ENCODE results near the gene LRTM2. TPM values are rescaled to one million over a fixed set of nuclear protein-coding genes. Genes with fewer than 3 reads are reported as not detected.
A peak's percentile ranks its signal among the peaks of the same experiment; 100 is the strongest.

The LRTM2 gene
- total and polyA plus RNA-seq, 9 of the 15 experiments (the other 6 are each of a cell fraction or from before 2014, with no cell fraction given): 0.09 TPM; not detected in 8

DNA sequence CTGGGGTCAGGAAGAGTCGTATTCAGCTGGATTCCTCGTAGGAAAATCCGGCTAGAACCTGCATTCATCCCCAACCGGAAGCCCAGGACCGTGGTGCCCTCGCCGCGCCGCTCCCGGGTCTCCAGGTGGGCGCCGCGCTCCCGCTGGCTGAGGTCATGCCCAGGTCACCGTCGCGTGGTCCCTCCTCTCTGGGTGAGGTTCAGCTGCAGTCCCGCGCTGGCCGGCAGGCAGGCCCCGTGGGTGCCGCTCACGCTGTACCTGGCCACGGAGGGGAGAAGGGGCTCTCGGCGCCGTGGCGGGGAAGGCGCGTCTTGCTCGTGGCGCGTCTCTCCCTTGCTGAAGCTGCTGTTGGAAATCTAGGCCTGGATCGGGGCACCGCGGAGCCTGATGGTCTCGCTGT lies 44.5 kb downstream of the LRTM2 start:
- Histone ChIP-seq H3K4me1 (replicated peaks in 1 of 2; ENCODE audit: control insufficient read depth in 2 of 2, insufficient read depth in 2 of 2, low read length in 2 of 2) (no peaks in the 10 kb centered on the region), H3K9me1 (ENCODE audit: control insufficient read depth, insufficient read depth, low read length) (no peaks in the 10 kb centered on the region), H3K4me3 (no peak overlapping the region), H3K36me3 (ENCODE audit: control insufficient read depth, insufficient read depth, low read length) (no peaks in the 10 kb centered on the region), H3K9me3 (replicated peaks; ENCODE audit: control insufficient read depth, insufficient read depth, low read depth, low read length) (no peaks in the 10 kb centered on the region), H3K4me2 (ENCODE audit: insufficient read depth, low read length) (no peak overlapping the region), H3K27me3 (ENCODE audit: control insufficient read depth in 2 of 2, insufficient read depth in 2 of 2, low read length in 2 of 2) (peaks cover 5 to 29% of the 10 kb centered on the region in 2 experiments; a peak in 3 of 5 replicates), H3K9ac (ENCODE audit: insufficient read depth in 1 of 2, low read depth in 2 of 2, low read length in 2 of 2) (no peak overlapping the region), H3K27ac (ENCODE audit: extremely low read depth, low read depth, low read length) (no peak overlapping the region), H4K20me1 (replicated peaks; ENCODE audit: control insufficient read depth, insufficient read depth, low read length) (no peaks in the 10 kb centered on the region), H2AFZ (ENCODE audit: low read depth, low read length) (no peak overlapping the region), H3K79me2 (ENCODE audit: control insufficient read depth, insufficient read depth, low read length) (no peaks in the 10 kb centered on the region)
- no TSS peak for BruUV-seq (replicated peaks)
- ChIA-PET CTCF (ENCODE audit: low intra/inter-chr PET ratio) (no interaction called here), POLR2A (no interaction called here)
- in situ Hi-C loops (cut with MboI): no loop called here
- ATAC-seq: no peak
- no peak for TF ChIP-seq TAF9B (IDR thresholded peaks at IDR 0.05; ENCODE audit: partially characterized antibody)
- no peak for TF ChIP-seq ZNF766 (CRISPR knock-in tag; conservative IDR thresholded peaks at IDR 0.05)
- no peak for TF ChIP-seq MBD2 (IDR thresholded peaks at IDR 0.05; ENCODE audit: borderline replicate concordance, low read depth)
- no peak for TF ChIP-seq GTF2A2 (tag; IDR thresholded peaks at IDR 0.05)
- DNase-seq (ENCODE audit: extremely low read depth in 1 of 4, low spot score in 3 of 4): no peak
- WGBS (ENCODE audit: insufficient coverage, low coverage, missing lambda C conversion rate): 70% methylated on average over 18 of the region's 37 CpGs
- no peak for FAIRE-seq
- intact Hi-C loops (cut with micrococcal nuclease): no loop called here

GRCh38 chr12:1865284-1865866 lies 45.0 kb downstream of the LRTM2 start:
- no peaks in the 10 kb centered on the region for H4K20me1 ChIP-seq (replicated peaks; ENCODE audit: control insufficient read depth, insufficient read depth, low read length)
- ATAC-seq (no peak), DNase-seq (ENCODE audit: extremely low read depth in 1 of 4, low spot score in 3 of 4) (no peak), FAIRE-seq (no peak)
- H3K4me2 ChIP-seq (ENCODE audit: insufficient read depth, low read length): no peak overlapping the region
- no peaks in the 10 kb centered on the region for H3K9me3 ChIP-seq (replicated peaks; ENCODE audit: control insufficient read depth, insufficient read depth, low read depth, low read length)
- no peaks in the 10 kb centered on the region for H3K36me3 ChIP-seq (ENCODE audit: control insufficient read depth, insufficient read depth, low read length)
- WGBS (ENCODE audit: insufficient coverage, low coverage, missing lambda C conversion rate): 23% methylated on average over 9 of the region's 32 CpGs
- ChIA-PET CTCF (ENCODE audit: low intra/inter-chr PET ratio) (no interaction called here), POLR2A (interaction anchor here (0.6 kb wide), 1 partner anchor 325 kb away, joined by 3 read pairs; no protein-coding TSS in a partner anchor)
- no peak overlapping the region for H3K27ac ChIP-seq (ENCODE audit: extremely low read depth, low read depth, low read length)
- no peak overlapping the region for H3K9ac ChIP-seq (ENCODE audit: insufficient read depth in 1 of 2, low read depth in 2 of 2, low read length in 2 of 2)
- no peaks in the 10 kb centered on the region for H3K4me1 ChIP-seq (replicated peaks in 1 of 2; ENCODE audit: control insufficient read depth in 2 of 2, insufficient read depth in 2 of 2, low read length in 2 of 2)
- in situ Hi-C loops (cut with MboI): no loop called here
- no peak overlapping the region for H2AFZ ChIP-seq (ENCODE audit: low read depth, low read length)
- no peaks in the 10 kb centered on the region for H3K9me1 ChIP-seq (ENCODE audit: control insufficient read depth, insufficient read depth, low read length)
- no TSS peak for BruUV-seq (replicated peaks)
- intact Hi-C loops (cut with micrococcal nuclease): no loop called here
- H3K27me3 ChIP-seq (ENCODE audit: control insufficient read depth in 2 of 2, insufficient read depth in 2 of 2, low read length in 2 of 2): peaks cover 5 to 29% of the 10 kb centered on the region in 2 experiments; a peak in 3 of 5 replicates
- no peaks in the 10 kb centered on the region for H3K79me2 ChIP-seq (ENCODE audit: control insufficient read depth, insufficient read depth, low read length)
- no peak overlapping the region for H3K4me3 ChIP-seq
- TF ChIP-seq NR2C1 (IDR thresholded peaks at IDR 0.05): peak; percentile 73
- peak; percentile 72 for TF ChIP-seq NR2C1 (tag; IDR thresholded peaks at IDR 0.05)
- TF ChIP-seq NR2C2 (CRISPR knock-in tag; IDR thresholded peaks at IDR 0.05): peak; percentile 78
- TF ChIP-seq NR2C2 (tag; IDR thresholded peaks at IDR 0.05): peak; percentile 55; the same call in 1 of the 2 replicates
- TF ChIP-seq ZNF609 (CRISPR knock-in tag; IDR thresholded peaks at IDR 0.05; ENCODE audit: borderline replicate concordance): no peak
- peak; percentile 49; the same call in 1 of the 2 replicates for TF ChIP-seq SPI1 (IDR thresholded peaks at IDR 0.05; ENCODE audit: borderline replicate concordance, low read depth, low read length)

All from K562 (cell line).